HL-60/S4 treated with retinoic acid at 250 ng/mL for 4 days and 3 days (cell line): Measurements from ENCODE around the gene GIMAP6.
"Not testable (repeated sequence)": the region's sequence is repeated elsewhere in the genome, so short reads cannot be mapped to it uniquely, and the experiment has no call there.

ENCODE experiments used
- in situ Hi-C: fragments of 300-500 bp; cut with MboI; formaldehyde crosslinking; loops from 2 replicates; pipeline ENCODE4 v1.7.0; 2022; ENCODE audit warnings: low sequenced_read_pairs

GIMAP6 gene

DNA sequence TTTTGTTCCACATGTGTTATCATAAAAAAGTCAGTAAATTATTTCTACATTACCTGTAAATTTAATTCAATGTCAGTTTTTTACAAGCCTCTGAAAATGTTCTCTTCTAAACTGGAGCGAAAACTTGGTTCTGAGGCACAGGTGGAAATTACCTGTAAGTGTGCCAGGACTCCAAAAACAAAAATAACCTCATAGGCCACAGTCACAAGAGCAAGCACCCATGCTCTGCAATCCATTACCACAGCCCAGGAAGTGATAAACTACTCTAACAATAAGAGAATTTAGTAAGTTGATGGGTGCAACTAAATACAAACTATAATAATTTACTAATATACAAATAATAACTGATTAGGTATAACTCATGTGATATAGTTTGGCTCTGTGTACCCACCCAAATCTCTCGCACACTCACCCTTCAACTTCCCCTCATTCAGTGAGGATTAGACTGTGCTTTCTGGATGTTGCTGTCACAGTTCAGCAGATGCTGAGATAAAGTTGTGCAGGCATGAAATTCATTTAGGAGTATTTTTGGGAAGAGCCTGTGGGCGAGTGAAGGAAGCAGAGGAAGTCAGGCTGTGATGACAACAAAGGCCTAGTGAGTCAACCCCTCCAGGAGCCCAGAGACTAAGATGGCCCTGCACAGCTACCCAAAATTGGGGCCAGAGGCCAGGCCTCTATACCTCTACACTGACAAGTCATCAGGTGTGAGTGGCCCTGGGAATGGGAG, 16.3 kb upstream of the GIMAP6 start:
- in situ Hi-C loops, result no loop called here

DNA sequence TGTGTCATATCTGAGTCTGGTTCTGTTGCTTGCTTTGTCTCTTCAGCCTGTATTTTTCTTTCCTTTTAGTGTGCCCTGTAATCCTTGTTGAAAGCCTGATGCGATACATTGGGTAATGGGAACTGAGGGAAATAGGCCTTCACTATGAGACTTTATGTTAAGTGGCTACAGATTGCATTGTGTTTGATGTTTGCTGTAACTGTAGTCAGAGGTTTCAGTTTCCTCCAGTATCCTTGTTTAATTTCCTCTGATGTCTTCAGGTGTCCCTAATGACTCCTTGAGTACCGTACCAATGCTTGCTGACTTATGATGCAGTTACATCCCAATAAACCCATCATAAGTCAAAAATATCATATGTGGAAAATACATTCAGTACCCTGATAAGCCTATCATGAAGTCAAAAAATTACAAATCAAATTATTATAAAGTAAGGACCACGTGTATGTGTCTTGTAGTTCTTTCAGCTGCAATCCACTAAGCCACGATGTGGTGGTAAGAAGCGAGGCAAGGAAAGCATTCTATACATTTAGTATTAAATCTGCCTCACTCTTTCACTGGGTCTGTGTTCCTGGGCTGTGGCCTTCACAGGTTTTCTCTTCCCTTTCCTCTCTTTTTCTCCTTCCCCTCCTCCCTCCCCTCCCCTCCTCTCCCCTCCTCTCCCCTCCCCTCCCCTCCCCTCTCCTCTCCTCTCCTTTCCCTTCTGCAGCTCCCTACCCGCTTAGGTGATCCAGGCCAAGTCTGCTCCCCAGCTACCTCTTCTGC, 13.3 kb upstream of the GIMAP6 start:
- in situ Hi-C loops, result no loop called here

DNA sequence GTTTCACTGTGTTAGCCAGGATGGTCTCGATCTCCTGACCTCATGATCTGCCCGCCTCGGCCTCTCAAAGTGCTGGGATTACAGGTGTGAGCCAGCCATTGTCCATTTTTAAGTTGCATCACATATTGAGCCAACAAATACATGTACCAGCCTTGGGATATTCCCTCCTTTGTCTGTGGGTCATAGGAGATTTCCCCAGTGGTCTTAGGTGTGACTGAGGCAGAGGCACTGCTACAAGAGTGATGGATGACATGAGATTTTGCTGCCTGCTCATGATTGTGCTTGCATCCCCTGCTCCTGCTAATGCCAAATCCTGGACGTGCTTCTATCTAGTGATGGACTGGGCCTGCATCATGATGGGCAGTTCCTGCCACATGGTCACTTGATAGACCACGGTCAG, 10.7 kb upstream of the GIMAP6 start:
- in situ Hi-C loops, result no loop called here

DNA sequence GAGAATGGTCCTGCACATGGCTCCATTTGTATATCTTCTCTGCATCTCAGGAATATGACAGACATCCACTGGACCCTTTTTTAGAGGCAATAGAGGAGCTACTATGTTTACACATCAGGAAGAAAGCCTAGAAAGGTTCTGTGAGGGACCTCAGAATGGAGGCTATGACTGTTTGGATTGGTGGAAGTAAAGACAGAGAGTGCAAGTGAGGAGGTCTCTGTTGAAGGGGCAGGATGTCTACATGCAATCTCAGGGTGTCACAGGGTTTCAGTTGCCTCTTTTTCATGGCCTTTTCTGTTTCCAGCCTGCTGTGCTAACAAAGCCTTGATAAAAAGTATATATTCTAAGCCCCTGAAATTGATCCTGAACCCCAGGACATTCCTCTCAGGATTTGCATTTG, 9.7 kb upstream of the GIMAP6 start:
- in situ Hi-C loops, result no loop called here

DNA sequence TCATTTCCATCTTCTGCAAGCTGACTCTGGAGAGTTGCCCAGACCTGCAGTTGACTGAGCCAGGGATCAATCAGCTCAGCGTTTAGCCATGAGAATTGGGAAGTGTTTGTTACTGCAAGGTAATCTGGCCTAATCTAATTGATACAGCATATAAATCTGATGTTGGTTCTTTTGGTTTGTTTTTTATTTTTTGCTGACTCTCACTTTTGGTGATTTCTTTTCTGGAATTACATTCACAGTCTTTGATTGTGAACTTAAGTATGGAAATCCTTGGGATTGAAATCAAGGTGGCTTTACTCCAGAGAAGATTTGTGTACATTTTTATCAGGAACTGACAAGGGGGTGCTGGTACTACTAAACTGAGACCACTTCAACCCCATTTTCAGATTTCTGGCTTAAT, 1.7 kb upstream of the GIMAP6 start:
- in situ Hi-C loops, result no loop called here

DNA sequence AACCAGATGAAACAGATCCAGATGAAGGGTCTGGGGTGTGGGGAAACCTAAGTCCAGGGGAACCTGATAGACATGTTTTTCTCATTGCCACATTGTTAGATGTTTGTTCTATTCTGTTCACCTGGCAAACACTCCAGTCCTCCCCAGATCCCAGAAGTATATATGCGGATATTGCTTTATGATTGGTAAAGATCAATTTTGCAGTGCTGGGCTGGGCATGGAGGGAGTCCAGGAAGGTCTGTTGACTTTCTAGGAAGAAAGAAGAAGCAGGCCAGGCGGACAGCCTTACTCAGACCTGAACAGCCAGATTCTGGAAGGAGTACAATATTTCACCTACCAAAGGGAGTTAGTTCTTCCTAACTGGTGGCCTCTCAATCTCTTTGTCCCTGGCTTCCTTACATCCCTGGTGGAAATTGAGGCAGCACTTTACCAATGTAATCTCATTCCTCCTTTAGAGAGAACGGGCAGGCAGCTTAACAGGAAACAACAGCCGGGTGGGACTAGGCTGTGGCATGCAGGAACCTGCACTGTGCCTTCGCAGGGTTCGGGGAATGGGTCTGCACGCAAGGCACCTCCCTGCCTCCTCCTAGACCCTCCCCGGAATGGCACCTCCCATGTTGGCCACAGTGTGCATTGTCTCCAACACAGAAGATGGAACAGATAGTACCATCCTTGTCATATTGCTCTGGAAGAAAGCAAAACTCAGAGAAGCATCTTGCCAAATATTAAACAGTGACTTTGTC, 930 bp downstream of the GIMAP6 start:
- in situ Hi-C loops, result no loop called here

DNA sequence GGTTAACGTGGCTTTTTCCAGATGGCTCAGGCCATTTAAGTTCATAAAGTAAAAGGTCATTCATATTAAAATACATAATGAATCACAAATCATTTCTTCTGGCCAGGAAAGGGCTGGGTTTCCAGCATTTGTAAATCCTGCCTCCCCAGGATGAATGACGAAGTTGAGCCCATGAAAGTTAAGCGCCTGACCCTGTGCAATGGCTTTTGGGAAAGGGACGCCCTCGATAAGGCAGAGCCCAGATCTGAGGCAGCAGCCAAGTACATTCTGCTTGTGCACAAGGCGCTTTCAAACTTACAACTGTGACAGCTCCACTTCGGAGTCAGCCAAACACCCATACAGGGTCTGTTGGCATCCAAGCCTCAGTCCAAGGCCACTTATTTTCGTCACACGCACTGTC, 2.8 kb downstream of the GIMAP6 start:
- in situ Hi-C loops, result no loop called here

DNA sequence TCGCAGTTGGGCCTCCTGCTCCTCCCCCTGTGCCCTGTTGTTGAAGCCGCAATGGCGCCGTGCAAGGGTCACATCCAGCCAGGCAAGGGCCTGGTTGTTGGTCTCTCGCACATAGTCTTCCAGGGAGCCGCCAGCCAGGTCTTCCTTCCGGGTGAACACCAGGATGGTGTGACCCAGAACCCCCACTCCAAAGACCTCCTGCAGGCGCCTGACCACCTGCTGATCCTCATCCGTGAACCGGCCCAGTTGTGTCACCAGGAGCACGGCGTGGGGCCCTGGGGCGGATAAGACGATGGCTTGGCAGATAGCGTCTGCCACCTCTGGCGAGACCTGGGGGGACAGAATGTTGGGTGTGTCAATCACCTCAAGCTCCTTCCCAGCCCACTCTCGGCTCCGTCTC, 4.2 kb downstream of the GIMAP6 start:
- in situ Hi-C loops, result no loop called here

DNA sequence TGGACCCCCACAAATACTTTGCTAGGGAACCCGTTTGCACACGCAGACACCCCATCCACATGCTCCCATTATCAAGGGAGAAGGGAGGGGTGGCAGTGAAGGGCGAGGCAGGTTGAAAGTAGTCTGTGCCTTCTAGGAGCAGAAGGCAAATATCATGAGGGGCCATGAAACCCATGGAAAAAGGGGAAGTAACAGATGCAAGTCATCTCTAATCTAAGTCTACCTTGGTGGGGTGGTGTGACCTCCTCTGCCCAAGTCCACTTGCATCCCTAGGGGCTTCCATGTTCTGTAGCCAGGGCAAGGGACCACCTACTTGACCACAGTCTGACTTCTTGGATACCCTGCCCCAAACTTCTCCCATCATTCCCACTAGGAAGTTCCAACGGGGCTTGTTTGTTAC, 5.5 kb downstream of the GIMAP6 start:
- in situ Hi-C loops, result no loop called here

DNA sequence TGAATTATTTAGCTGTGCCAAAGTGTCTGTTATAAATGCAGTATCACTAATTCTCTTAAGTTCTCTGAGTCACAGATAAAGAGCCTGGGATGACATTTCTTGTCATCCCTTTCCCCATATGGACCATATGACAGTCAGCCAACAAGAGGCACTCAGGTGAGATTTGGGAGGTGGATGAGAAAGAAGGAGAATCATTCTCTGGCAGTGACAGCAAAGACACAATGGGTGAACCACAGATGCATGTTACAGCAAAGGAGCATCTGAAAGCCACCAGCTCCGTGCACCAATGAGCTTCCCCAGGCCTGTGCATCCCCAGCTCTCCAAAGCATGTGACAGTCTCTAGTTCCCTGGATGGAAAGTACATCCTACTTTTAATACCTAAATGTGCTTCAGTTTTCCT, 10.8 kb downstream of the GIMAP6 start:
- in situ Hi-C loops, result no loop called here

DNA sequence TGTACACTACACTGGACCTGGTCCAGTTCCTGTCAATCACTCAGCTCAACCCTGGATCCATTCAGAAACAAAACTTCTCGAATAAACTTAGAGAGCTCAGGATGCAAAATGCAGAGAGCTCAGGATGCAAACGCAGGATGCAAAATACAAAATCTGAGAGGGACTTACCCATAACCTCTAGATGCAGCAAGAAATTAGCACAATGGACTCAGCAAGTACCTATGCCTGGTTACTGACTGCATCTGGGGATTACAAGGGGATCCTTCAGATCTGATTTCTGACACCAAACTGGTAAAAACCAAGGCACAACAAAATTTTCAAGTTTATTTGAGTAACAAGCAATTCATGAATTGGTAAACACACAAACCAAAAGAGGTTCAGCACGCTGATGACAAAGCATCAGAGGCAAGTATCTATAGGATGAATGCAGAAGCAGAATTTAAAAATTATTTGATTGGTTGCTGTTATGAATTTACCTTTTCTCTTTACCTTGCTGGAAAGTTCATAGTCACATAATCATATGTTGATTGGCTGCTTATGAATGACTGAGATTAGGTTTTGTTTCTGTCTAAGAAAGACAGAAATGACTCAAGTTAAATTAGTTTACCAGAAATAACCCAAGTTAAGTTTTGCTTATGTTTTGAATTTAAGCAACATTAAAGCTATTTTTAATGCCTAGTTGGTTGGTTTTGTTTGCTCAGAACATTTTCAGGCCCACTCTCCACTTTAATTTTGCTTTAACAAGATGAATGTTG, 11.4 kb downstream of the GIMAP6 start:
- in situ Hi-C loops, result no loop called here

DNA sequence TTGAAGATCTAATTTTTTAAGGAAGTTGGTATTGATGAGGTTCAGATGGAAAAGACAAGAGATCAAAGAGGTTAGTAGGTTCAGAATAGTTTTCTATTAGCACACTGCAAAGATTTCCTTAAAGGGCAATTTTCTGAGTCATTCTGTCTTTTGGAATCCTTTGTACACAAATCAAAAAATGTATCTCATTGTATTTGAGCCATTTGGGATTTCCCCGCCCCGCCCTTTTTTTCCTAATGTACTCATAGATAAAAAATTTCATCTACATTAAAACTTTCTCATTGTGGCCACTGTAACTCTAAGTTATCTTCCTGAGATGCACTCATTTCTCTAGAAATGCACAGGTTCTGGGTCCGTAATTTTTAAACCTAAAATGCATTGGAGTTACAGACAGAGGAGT, 12.1 kb downstream of the GIMAP6 start:
- in situ Hi-C loops, result no loop called here

DNA sequence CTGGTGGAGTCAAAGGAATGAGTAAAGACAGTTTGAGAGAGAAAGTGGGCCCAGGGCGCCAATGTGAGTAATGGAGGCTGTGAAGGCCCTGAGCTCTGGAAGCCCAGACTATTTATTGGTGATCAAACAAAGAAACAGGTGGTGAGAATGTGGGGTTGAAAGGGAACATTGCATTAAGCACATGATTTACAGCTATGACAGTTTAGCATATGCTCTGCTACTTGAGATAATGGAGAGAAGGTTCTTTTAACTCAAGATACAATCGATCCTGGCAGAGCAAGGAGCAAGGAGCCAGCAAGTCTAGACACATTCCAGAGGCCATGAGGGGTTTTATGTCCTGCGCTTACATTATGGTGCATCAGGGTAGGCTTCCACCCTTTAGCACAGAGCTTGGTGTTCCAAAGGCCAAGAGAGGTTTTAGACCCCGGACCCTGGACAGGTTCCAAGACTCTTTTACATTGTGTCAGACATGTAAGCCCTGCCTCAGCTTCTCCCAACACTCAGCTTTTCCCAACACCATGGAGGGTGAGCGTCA, 16.9 kb downstream of the GIMAP6 start:
- in situ Hi-C loops, result not testable (repeated sequence)

DNA sequence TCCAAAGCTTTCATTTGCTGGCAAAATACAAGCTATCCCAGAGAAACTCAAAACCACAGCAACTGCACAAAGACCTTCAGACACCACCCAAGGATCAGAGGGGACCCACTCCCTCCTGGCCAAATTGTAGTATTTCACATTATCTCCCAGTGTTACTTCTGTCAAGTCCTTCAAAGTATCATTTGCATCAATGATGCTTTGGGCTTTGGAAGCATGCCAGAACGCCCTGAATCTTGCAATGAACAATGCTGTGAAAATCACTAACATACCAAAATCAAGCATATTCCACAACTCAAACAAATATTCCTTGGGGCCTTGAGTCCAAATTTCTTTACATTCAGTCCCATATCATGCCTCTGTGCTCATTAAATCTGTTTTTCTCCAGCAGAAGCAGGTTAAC, 17.8 kb downstream of the GIMAP6 start:
- in situ Hi-C loops, result not testable (repeated sequence)

DNA sequence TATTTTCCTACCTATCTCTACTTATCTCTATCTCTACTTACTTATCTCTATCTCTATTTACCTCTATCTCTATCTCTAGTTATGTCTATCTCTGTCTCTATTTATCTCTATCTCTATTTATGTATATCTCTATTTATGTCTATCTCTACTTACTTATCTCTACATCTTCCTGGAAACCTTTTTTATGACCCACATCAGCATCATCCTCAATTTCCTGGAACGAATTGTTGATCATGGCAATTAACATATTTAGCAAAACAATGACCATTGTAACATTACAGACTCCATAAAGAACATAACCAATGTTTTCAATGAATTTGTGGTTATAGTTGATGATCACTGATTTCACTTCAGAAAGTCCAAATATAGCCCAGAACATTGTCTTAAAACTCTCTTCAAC, 18.3 kb downstream of the GIMAP6 start:
- in situ Hi-C loops, result no loop called here

DNA sequence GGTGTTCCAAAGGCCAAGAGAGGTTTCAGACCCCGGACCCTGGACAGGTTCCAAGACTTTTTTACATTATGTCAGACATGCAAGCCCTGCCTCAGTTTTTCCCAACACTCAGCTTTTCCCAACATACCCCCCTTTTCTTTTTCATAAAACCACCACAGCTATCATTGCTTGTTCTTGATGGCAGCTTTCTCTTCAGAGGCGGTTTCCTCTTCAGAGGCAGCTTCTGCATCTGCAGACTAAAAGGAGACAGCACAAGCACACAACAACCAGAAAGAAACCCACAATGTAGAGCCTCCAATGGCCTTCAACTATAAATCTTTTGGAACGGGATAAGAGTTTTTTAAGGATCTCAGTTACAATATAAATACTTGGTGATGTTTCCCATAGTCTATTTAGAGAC, 19.3 kb downstream of the GIMAP6 start:
- in situ Hi-C loops, result no loop called here

DNA sequence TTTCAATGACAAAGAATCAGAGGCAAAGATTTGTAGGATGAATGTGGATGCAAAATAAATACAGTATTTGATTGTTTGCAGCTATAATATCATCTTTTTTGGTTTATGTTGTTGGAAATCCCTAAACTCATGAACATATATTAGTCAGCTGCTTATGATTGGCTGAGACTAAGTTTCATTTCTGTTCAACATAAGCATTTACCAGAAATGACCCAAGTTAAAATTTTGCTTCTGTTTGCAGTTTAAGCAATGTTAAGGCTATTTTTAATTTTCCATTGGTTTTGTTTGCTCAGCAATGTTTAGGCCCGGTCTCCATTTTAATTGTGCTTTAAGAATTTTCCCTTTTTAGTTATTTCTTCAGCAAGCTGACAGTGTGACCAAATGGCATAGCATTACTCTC, 22.0 kb downstream of the GIMAP6 start:
- in situ Hi-C loops, result no loop called here

DNA sequence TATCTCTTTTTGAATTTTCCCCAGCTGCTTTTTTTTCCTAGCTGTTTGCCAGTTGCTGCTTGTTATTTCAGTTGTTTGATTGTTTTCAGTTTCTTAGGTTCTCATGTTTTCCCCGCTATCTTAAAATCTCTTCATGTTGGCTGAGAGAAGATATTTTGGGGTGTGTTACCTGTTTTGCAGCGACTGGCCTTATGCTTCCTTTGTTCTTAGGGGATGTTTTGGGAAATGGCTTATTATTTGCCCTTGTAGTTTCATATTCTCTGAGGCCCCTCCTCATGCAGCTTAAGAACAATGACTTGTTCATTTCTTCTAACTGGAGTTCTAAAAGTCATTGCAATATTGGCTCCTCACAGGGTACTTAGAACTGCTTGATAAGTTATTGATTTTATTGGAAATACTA, 28.6 kb downstream of the GIMAP6 start:
- in situ Hi-C loops, result not testable (repeated sequence)

DNA sequence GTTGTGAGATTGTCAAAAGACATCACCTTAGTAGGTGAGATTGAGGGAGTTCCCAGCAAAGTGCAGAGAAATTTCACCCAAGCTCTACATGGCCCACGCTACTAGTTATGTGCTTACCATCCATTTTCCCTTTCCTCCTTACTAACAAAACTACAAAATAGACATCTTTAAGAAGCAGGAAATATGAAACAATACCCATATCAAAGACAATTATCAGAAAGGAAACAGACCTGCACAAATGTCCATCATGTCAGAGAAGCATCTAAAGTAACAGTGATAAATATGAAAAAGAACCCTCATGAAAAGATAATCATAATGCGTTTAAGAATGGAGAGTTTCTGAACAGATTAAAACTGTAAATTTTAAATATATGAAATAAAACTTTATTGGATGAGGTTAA, 36.8 kb downstream of the GIMAP6 start:
- in situ Hi-C loops, result no loop called here

DNA sequence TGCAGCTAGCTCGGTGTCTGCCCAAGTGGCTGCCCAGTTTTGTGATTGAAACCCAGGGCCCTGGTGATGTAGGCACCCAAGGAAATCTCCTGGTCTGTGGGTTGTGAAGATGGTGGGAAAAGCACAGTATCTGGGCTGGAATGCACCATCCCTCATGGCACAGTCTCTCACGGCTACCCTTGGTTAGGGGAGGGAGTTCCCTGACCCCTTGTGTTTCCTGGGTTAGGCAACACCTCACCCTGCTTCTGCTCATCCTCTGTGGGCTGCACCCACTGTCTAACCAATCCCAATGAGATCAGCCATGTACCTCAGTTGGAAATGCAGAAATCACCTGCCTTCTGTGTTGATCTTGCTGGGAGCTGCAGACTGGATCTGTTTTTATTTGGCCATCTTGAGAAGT, 37.4 kb downstream of the GIMAP6 start:
- in situ Hi-C loops, result no loop called here

DNA sequence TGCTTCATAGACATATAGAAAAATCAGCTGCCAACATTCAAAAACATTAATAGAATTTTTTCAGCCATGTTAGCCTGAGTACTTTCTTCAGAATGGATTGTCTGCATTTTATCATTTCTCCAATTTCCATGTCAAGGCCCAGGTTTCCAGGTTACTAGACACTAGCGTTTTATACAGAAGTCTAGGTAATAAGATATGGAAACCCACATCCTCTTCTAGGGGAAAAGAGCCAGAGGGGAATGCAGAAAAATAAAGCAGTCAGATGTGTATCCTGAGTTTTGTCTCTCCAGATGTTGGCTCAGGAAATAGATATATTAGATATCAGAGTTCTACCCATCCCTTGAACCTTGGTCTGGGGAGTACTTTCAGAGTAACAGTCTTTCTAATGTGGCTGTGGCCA, 44.6 kb downstream of the GIMAP6 start:
- in situ Hi-C loops, result no loop called here
